NB4 (cell line): ENCODE data around the gene TPM3.
"Not testable (repeated sequence)": the region's sequence is repeated elsewhere in the genome, so short reads cannot be mapped to it uniquely, and the experiment has no call there.

ENCODE experiments used
- DNase-seq: peaks from one replicate; pipeline ENCODE4 v3.0.0; 2010; ENCODE audit warnings: low read depth
- H3K4me3 ChIP-seq: one replicate; pipeline ENCODE4 v1.5.1; 2011; ENCODE audit warnings: mild to moderate bottlenecking, low read depth, low read length, moderate library complexity
- CTCF ChIP-seq: IDR thresholded peaks from one replicate; pipeline ENCODE4 v1.5.1; 2012; ENCODE audit warnings: low read depth, low read length
- MAX ChIP-seq: IDR thresholded peaks from 2 replicates; pipeline ENCODE4 v1.6.1; 2011; ENCODE audit warnings: low read depth, low read length
- MYC ChIP-seq: IDR thresholded peaks from 2 replicates; pipeline ENCODE4 v1.6.1; 2011; ENCODE audit warnings: low read depth, low read length
- POLR2A ChIP-seq: IDR thresholded peaks from 2 replicates; pipeline ENCODE4 v1.6.1; 2011; ENCODE audit warnings: mild to moderate bottlenecking; ENCODE audit not compliant: insufficient read length; ENCODE audit errors: extremely low read depth

Gene TPM3

GRCh38 chr1:154208677-154209388 lies 16.9 kb upstream of the TPM3 start:
- peak; percentile 42 for DNase-seq
- no peak for TF ChIP-seq CTCF
- no peak for TF ChIP-seq POLR2A
- no peak for TF ChIP-seq MAX
- no peak for TF ChIP-seq MYC
- no peak overlapping the region for H3K4me3 ChIP-seq

- no peak for TF ChIP-seq MYC
- TF ChIP-seq POLR2A, result no peak
- TF ChIP-seq CTCF, result no peak
- TF ChIP-seq MAX, result no peak
- no peak for DNase-seq
Measured at GRCh38 chr1:154207262-154207661, 15.4 kb upstream of the TPM3 start.

GRCh38 chr1:154206196-154206595 lies 14.3 kb upstream of the TPM3 start, which contains the start of gene CFAP141:
CFAP141 (minus strand) TSS chr1:154206333; CDS start chr1:154206307, 26 bp downstream.
- no peak within 1 kb of the TSS for H3K4me3 ChIP-seq
- DNase-seq, result peak; percentile 14
- TF ChIP-seq MAX (no peak), MYC (no peak), CTCF (no peak), POLR2A (no peak)

More at GRCh38 chr1:154207262-154207661, 15.4 kb upstream of the TPM3 start:
- no peak overlapping the region for H3K4me3 ChIP-seq

GRCh38 chr1:154205778-154206177 lies 13.9 kb upstream of the TPM3 start:
- H3K4me3 ChIP-seq, DNase-seq: not testable (repeated sequence)

- no peak for DNase-seq
- no peak overlapping the region for H3K4me3 ChIP-seq
- TF ChIP-seq CTCF (peak; percentile 7), POLR2A (no peak)
Measured at GRCh38 chr1:154199563-154199879, 7.6 kb upstream of the TPM3 start.

- DNase-seq, result peak; percentile 71
- peak; percentile 34 for TF ChIP-seq CTCF
- no peak for TF ChIP-seq POLR2A
- H3K4me3 ChIP-seq, result no peak overlapping the region
Measured at GRCh38 chr1:154198756-154199562, 7.1 kb upstream of the TPM3 start.
